ENCODE measurements around the gene IFIT3.
A peak's percentile ranks its signal among the peaks of the same experiment; 100 is the strongest.

IFIT3 gene

GRCh38 chr10:89384474-89385340, 56.9 kb downstream of the IFIT3 start:
- no peak for TF ChIP-seq USF1 (IDR thresholded peaks at IDR 0.05)
- TF ChIP-seq MAX (IDR thresholded peaks at IDR 0.05): no peak
- TF ChIP-seq NFIC (IDR thresholded peaks at IDR 0.05): no peak
- no peak for TF ChIP-seq YY1 (IDR thresholded peaks at IDR 0.05; ENCODE audit: low read depth)
- no peak for TF ChIP-seq TAF1 (IDR thresholded peaks at IDR 0.05; ENCODE audit: low read depth)
- no peak for TF ChIP-seq ZBTB7A (IDR thresholded peaks at IDR 0.05; ENCODE audit: low read depth)

GRCh38 chr10:89388806-89389205, 61.0 kb downstream of the IFIT3 start:
- TF ChIP-seq TCF12 (IDR thresholded peaks at IDR 0.05; ENCODE audit: low read depth): no peak
- no peak for TF ChIP-seq TEAD4 (IDR thresholded peaks at IDR 0.05)
- no peak for TF ChIP-seq EGR1 (IDR thresholded peaks at IDR 0.05)
- TF ChIP-seq REST (IDR thresholded peaks at IDR 0.05; ENCODE audit: low read depth): no peak
- no peak for TF ChIP-seq RAD21 (IDR thresholded peaks at IDR 0.05; ENCODE audit: low read depth)
- TF ChIP-seq EP300 (IDR thresholded peaks at IDR 0.05; ENCODE audit: borderline replicate concordance): no peak
- no peak for TF ChIP-seq MAX (IDR thresholded peaks at IDR 0.05)
- no peak for TF ChIP-seq ZBTB7A (IDR thresholded peaks at IDR 0.05; ENCODE audit: low read depth)
- no peak for TF ChIP-seq NFIC (IDR thresholded peaks at IDR 0.05)

GRCh38 chr10:89389254-89389653, 61.5 kb downstream of the IFIT3 start:
- TF ChIP-seq RAD21 (IDR thresholded peaks at IDR 0.05; ENCODE audit: low read depth) (peak; percentile 88), FOXM1 (IDR thresholded peaks at IDR 0.05; ENCODE audit: borderline replicate concordance, low read depth) (no peak)

All from Ishikawa (cell line).